OCI-LY1 (cell line): ENCODE data around the gene SUSD1.

Experiments
- EZH2 ChIP-seq: fragments of 200-600 bp; sonication (generic), shearing (Covaris generic); IDR thresholded peaks from 2 replicates; pipeline ENCODE4 v1.8.0; 2017; ENCODE audit warnings: borderline replicate concordance, mixed run types, mild to moderate bottlenecking, antibody characterized with exemption, low read length, moderate library complexity, mixed read lengths
- TF ChIP-seq, protein P1 (sequence below): fragments of 200-600 bp; sonication (generic), shearing (Covaris generic); IDR thresholded peaks from 2 replicates; pipeline ENCODE4 v1.5.1; 2017; ENCODE audit warnings: mild to moderate bottlenecking, antibody characterized with exemption, low read length, moderate library complexity, mixed read lengths

DNA sequence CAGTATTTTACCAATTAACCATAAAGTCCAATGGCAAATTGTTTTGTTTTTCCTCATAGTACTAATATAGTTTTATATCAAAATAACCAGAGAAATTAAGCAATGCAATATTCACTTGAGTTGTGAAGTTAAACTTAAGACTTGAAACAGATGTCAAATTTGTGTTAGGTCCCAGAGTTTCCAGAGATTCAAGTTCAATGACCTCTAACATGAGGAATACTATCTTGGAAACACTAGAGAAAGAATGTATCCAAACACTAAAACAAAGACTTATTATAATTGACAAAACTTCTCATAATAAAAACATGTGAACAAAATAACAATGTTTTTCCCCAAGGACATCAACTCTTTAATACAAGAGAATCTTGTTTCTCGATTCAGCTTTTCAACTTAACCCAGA is 18.0 kb downstream of the SUSD1 start:
- TF ChIP-seq, protein P1, sequence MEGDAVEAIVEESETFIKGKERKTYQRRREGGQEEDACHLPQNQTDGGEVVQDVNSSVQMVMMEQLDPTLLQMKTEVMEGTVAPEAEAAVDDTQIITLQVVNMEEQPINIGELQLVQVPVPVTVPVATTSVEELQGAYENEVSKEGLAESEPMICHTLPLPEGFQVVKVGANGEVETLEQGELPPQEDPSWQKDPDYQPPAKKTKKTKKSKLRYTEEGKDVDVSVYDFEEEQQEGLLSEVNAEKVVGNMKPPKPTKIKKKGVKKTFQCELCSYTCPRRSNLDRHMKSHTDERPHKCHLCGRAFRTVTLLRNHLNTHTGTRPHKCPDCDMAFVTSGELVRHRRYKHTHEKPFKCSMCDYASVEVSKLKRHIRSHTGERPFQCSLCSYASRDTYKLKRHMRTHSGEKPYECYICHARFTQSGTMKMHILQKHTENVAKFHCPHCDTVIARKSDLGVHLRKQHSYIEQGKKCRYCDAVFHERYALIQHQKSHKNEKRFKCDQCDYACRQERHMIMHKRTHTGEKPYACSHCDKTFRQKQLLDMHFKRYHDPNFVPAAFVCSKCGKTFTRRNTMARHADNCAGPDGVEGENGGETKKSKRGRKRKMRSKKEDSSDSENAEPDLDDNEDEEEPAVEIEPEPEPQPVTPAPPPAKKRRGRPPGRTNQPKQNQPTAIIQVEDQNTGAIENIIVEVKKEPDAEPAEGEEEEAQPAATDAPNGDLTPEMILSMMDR, result no peak
- no peak for TF ChIP-seq EZH2
